Stimulated activated CD8-positive, alpha-beta memory T cell treated with anti-CD3 and anti-CD28 coated beads, Interleukin-7, amount 100 ng/mL, for 48 hours (primary cell): ENCODE data around the gene TLDC2.
"Not testable (repeated sequence)": the region's sequence is repeated elsewhere in the genome, so short reads cannot be mapped to it uniquely, and the experiment has no call there.

Experiments
- DNase-seq, 2 donors: peaks; one replicate each; pipeline ENCODE4 v3.0.0-alpha.2; 2020; ENCODE audit warnings: low read depth in 1 of 2; ENCODE audit errors: extremely low read depth in 1 of 2

The TLDC2 gene

GRCh38 chr20:36866681-36867495 lies 9.1 kb upstream of the TLDC2 start:
- no peak for DNase-seq

- no peak for DNase-seq
Measured at GRCh38 chr20:36871640-36872570, 4.0 kb upstream of the TLDC2 start.

GRCh38 chr20:36872852-36873251 lies 3.1 kb upstream of the TLDC2 start:
- no peak for DNase-seq

GRCh38 chr20:36873498-36874189 lies 2.3 kb upstream of the TLDC2 start:
- no peak for DNase-seq

GRCh38 chr20:36875093-36875492 lies 845 bp upstream of the TLDC2 start:
- not testable (repeated sequence) for DNase-seq

- no peak for DNase-seq
Measured at GRCh38 chr20:36876473-36876833, 515 bp downstream of the TLDC2 start.

- DNase-seq = no peak
Measured at GRCh38 chr20:36878941-36879340, 3.0 kb downstream of the TLDC2 start.

GRCh38 chr20:36880741-36881250 lies 4.9 kb downstream of the TLDC2 start:
- no peak for DNase-seq

GRCh38 chr20:36881331-36881730 lies 5.4 kb downstream of the TLDC2 start:
- DNase-seq = no peak

GRCh38 chr20:36881888-36882287 lies 6.0 kb downstream of the TLDC2 start:
- DNase-seq = peak in 1 of 2 donors; percentile 17

GRCh38 chr20:36883977-36884535 lies 8.1 kb downstream of the TLDC2 start:
- DNase-seq = no peak

- DNase-seq = no peak
Measured at GRCh38 chr20:36885356-36885755, 9.4 kb downstream of the TLDC2 start.

GRCh38 chr20:36886859-36887751 lies 11.2 kb downstream of the TLDC2 start:
- peak; percentile 50 to 61 for DNase-seq

GRCh38 chr20:36887752-36888090 lies 11.8 kb downstream of the TLDC2 start:
- DNase-seq = no peak

GRCh38 chr20:36888880-36889516 lies 13.1 kb downstream of the TLDC2 start:
- DNase-seq = no peak

GRCh38 chr20:36890586-36890985 lies 14.6 kb downstream of the TLDC2 start:
- no peak for DNase-seq

- no peak for DNase-seq
Measured at GRCh38 chr20:36891211-36891610, 15.3 kb downstream of the TLDC2 start.

- no peak for DNase-seq
Measured at GRCh38 chr20:36893801-36894200, 17.9 kb downstream of the TLDC2 start.

GRCh38 chr20:36895036-36895435 lies 19.1 kb downstream of the TLDC2 start:
- no peak for DNase-seq
